MG63 (cell line): ENCODE data around the gene CAPN8. TPM values are rescaled to one million over a fixed set of nuclear protein-coding genes. Genes with fewer than 3 reads are reported as not detected.
"Not testable (repeated sequence)": the region's sequence is repeated elsewhere in the genome, so short reads cannot be mapped to it uniquely, and the experiment has no call there.

ENCODE experiments used
- DNase-seq: peaks from one replicate; pipeline ENCODE4 v3.0.0-alpha.2; 2020
- H3K27me3 ChIP-seq: fragments of 250-450 bp; sonication (Bioruptor Pico); 2 replicates; pipeline ENCODE4 v1.5.1; 2020; ENCODE audit warnings: mild to moderate bottlenecking, moderate library complexity
- H3K36me3 ChIP-seq: fragments of 250-450 bp; sonication (Bioruptor Pico); 2 replicates; pipeline ENCODE4 v1.5.1; 2020; ENCODE audit warnings: mild to moderate bottlenecking, moderate library complexity
- H3K4me3 ChIP-seq: fragments of 250-450 bp; sonication (Bioruptor Pico); 2 replicates; pipeline ENCODE4 v1.5.1; 2020; ENCODE audit warnings: mild to moderate bottlenecking, moderate library complexity
- H3K9me3 ChIP-seq: fragments of 250-450 bp; sonication (Bioruptor Pico); 2 replicates; pipeline ENCODE4 v1.5.1; 2020; ENCODE audit warnings: mild to moderate bottlenecking, moderate library complexity
- total RNA-seq: library from RNA; depleted of rRNA; stranded (reverse); fragments of >200 nt; shearing (Covaris generic); gene quantifications from 2 replicates; pipeline ENCODE4 v1.2.3, GENCODE V29; 2014; ENCODE audit warnings: low replicate concordance

CAPN8 gene
- total RNA-seq, 1 experiment from 2014 or later = not detected

DNA sequence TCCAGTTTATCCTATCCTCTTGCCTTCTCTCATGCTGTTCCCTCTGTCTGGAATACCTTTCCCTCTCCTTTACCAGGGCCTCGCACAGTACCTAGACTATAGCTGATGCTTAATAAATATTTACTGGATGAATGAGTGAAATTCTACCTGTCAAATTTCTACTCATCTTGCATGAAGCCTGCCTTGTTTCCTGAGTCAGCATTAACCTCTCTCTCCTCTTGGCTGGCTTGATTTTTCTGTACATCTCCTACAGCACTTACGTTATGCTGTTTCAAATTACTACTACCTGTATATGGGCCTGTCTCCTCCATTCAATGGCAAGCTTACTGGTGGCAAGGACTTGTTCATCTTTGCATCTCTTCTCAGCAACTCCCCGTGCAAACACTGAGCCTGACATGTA is 130.8 kb downstream of the CAPN8 start:
- H3K36me3 ChIP-seq = no peaks in the 10 kb centered on the region
- DNase-seq = no peak
- no peak overlapping the region for H3K4me3 ChIP-seq
- no peaks in the 10 kb centered on the region; the same call in none of the 2 replicates for H3K27me3 ChIP-seq
- no peaks in the 10 kb centered on the region for H3K9me3 ChIP-seq

DNA sequence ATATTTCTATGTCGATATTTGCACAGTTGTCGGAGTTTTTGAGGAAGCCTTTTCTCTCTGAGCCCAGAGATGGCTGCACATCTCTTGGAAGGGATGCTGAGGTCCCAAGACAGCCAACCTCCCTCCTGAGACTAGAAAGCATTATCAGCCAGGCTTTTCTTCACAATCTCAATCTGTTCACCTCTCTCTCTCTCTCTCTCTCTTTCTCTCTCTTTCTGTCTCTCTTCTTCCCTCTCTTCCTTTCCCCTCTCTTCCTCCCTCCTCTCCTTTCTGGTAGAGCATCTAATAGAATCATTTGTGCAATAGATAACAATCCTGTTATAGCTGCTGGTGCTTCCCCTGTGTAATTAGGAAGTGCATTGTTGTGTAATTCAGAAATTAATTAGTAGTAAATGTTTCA is 131.8 kb downstream of the CAPN8 start:
- Histone ChIP-seq H3K9me3 (no peaks in the 10 kb centered on the region), H3K27me3 (no peaks in the 10 kb centered on the region; the same call in 1 of the 2 replicates), H3K4me3 (no peak overlapping the region), H3K36me3 (no peaks in the 10 kb centered on the region)
- no peak for DNase-seq

DNA sequence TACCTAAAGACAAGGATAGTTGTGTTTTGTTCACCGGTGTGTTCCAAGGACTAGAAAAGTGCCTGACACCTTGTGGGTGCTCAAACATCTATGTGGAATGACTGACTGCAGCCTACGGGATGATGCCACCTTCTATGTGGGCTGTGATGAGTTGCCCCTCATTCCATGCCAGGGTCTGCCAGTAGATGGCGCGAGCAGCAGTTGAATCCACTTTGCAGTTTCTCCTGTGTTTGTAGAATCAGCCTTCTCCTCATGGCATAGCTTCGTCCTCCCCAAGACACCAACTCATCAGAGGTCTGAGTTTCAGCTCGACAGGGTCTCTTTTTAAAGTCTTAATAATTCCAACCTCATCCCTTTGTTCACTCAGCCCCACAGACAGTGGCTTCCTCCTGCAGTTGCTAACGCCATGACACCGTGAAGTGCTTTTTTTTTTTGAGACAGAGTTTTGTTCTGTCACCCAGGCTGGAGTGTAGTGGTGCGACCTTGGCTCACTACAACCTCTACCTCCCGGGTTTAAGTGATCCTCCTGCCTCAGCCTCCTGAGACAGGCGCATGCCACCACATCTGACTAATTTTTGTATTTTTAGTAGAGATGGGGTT is 133.7 kb downstream of the CAPN8 start:
- DNase-seq = peak; percentile 50
- Histone ChIP-seq H3K9me3 (peaks cover 10% of the 10 kb centered on the region), H3K4me3 (no peak overlapping the region), H3K36me3 (no peaks in the 10 kb centered on the region), H3K27me3 (no peaks in the 10 kb centered on the region; the same call in 1 of the 2 replicates)

DNA sequence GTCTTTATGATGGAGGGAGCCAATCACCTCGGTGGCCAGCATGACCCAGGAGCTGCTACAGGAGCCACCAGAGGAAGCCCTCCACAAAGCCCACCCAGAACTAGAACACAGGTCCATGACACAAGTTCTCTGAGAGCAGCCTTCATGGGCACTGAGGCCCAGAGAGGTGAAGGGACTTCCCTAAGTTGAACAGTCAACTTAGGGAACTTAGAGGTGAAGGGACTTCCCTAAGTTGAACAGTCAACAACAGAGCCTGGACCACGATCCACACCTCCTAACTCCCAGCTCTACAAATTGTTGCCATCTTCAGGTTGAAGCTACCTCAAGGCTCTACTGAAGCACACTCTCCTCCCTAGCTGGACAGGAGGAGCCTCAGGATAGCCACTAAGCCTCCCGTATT is 139.5 kb downstream of the CAPN8 start:
- no peak for DNase-seq
- Histone ChIP-seq H3K9me3 (peaks cover 10% of the 10 kb centered on the region), H3K4me3 (no peak overlapping the region), H3K27me3 (no peaks in the 10 kb centered on the region; the same call in 1 of the 2 replicates), H3K36me3 (no peaks in the 10 kb centered on the region)

DNA sequence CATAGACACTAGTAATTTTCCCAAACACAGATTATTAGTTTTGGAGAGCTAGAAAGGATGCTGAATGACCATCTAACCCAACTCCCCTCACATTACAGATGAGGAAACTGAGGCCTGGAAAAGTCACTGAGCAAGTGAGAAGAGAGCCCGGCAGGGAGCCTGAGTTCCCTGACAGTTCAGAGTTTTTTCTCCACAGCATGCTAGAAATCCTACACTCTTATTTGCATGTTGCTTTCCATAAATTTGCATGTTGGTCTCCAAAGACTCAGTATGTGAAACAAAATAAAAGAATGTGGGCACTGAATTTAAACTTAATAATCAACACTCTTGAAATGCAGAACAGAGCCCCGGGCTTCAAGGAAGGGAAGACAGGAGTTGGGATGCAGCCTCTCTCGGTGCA is 140.0 kb downstream of the CAPN8 start:
- H3K27me3 ChIP-seq = no peaks in the 10 kb centered on the region; the same call in 1 of the 2 replicates
- H3K36me3 ChIP-seq = no peaks in the 10 kb centered on the region
- H3K4me3 ChIP-seq = no peak overlapping the region
- no peak for DNase-seq
- H3K9me3 ChIP-seq = peaks cover 10% of the 10 kb centered on the region

DNA sequence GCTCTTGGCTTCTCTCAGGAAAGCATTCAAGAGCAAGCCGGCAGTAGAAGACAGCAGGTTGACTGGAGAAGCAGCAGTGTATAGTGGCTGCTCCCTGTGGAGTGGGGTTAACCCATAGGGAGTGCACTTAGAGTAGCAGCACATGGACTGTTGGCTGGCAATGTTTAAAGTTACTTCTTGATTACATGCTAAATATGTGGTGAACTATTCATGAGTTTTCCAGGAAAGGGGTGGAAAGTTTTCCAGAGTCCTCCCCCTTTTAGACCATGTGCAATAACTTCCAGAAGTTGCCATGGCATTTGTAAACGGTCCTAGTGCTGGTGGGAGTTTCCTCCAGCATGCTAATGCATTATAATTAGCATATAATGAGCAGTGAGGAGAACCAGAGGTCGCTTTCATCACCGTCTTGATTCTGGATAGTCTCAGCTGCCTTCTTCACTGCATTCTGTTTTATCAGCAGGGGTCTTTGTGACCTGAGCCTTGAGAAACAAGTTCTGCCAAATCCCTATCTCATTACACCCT is 140.5 kb downstream of the CAPN8 start:
- Histone ChIP-seq H3K4me3 (no peak overlapping the region), H3K36me3 (no peaks in the 10 kb centered on the region), H3K27me3 (no peaks in the 10 kb centered on the region; the same call in 1 of the 2 replicates), H3K9me3 (peaks cover 10% of the 10 kb centered on the region)
- no peak for DNase-seq

DNA sequence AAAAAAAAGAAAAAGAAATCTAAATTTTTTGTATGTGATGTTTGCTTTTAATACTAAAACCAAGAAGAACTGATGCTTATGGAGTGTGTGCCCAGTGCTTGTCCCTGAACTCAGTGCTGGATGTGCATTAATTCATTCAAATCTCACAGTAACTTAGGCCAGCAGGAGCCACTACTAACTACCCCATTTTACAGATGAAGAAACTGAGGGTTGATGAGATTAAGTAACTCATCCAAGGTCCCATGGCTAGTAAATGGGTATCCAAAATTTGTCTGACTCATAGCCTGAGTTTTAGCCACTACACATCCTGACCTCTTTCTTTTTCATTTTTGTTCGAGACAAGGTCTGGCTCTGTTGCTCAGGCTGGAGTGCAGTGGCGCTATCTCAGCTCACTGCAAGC is 144.4 kb downstream of the CAPN8 start:
- H3K36me3 ChIP-seq = no peaks in the 10 kb centered on the region
- H3K27me3 ChIP-seq = no peaks in the 10 kb centered on the region; the same call in 1 of the 2 replicates
- no peaks in the 10 kb centered on the region for H3K9me3 ChIP-seq
- no peak overlapping the region for H3K4me3 ChIP-seq
- no peak for DNase-seq

DNA sequence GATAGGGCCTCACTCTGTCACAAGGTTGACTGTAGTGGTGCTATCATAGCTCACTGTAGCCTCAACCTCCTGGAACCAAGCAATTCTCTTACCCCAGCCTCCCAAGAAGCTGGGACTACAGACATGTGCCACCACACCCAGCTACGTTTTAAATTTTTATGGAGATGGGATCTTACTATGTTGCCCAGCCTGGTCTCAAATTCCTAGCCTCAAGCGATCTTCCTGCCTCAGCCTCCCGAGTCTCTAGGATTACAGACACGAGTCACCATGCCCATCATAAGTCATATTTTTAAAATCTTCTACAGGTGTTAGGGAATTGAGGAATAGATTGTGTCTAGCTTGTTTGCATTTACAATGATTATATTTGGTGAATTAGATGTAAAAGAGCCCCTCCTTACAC is 145.3 kb downstream of the CAPN8 start:
- no peaks in the 10 kb centered on the region; the same call in 1 of the 2 replicates for H3K27me3 ChIP-seq
- no peak overlapping the region for H3K4me3 ChIP-seq
- H3K9me3 ChIP-seq = no peaks in the 10 kb centered on the region
- H3K36me3 ChIP-seq = no peaks in the 10 kb centered on the region
- no peak for DNase-seq

DNA sequence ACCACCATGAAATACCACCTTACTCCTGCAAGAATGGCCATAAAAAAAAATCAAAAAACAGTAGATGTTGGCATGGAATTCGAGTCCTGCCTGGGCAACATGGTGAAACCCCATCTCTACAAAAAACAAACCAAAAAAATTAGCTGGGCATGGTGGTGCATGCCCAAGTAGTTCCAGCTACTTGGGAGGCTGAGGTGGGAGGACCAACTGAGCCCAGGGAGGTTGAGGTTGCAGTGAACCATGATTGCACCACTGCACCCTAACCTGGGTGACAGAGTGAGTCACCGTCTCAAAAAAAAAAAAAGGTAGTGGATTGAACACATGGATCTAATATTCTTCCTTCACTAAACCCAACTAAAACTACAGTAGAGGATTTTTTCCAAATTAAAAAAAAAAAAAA is 146.4 kb downstream of the CAPN8 start:
- no peak for DNase-seq
- no peaks in the 10 kb centered on the region for H3K9me3 ChIP-seq
- H3K27me3 ChIP-seq = no peaks in the 10 kb centered on the region; the same call in 1 of the 2 replicates
- no peaks in the 10 kb centered on the region for H3K36me3 ChIP-seq
- no peak overlapping the region for H3K4me3 ChIP-seq

DNA sequence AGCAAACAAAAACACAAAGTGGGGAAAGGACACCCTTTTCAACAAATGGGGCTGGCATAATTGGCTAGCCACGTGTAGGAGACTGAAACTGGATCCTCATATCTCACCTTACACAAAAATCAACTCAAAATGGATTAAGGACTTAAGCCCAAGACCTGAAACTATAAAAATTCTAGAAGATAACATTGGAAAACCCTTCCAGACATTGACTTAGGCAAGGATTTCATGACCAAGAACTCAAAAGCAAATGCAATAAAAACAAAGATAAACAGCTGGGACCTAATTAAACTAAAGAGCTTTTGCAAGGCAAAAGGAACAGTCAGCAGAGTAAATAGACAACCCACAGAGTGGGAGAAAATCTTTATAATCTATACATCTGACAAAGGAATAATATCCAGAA is 146.9 kb downstream of the CAPN8 start:
- H3K4me3 ChIP-seq, H3K9me3 ChIP-seq, H3K27me3 ChIP-seq, H3K36me3 ChIP-seq, DNase-seq: not testable (repeated sequence)

DNA sequence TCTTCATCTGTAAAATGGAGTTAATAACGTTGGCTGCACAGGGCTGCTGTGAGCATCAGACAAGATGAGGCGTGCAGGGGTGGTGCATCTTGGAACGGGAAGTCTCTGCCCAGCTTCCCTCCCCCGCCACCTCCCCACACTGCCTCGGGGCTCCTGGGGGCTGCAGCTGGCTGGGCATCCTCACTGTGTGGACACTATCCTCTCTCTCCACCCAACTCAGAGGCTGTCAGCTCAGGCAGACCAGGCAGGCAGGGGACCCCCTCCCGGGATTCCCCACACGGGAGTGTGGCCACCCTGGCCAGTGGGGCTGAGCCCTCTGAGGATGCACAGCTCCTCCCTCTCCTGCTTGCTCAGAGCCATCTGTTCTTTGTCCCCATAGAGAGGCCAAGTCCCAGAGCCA is 149.6 kb downstream of the CAPN8 start:
- H3K36me3 ChIP-seq = no peaks in the 10 kb centered on the region
- H3K9me3 ChIP-seq = no peaks in the 10 kb centered on the region
- H3K4me3 ChIP-seq = no peak overlapping the region
- no peaks in the 10 kb centered on the region; the same call in 1 of the 2 replicates for H3K27me3 ChIP-seq
- DNase-seq = no peak

DNA sequence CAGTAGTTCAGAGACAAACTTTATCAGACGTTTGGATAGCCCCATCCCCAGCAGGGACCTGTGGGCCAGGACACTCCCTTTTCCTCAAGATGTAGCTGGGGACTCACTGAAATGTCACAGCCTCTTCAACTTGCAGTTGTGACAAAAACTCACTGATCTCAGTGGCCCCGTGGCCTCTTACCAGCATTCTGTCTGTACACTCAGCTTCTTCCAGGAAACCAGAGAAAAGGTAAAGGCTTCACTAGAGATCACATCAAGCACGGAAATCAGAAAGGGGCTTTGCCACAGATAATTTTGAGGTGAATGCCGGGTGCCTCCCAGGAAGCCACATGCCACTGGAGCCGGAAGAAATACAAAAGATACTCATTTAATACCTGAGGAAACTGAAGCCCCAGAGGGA is 150.1 kb downstream of the CAPN8 start:
- no peak for DNase-seq
- no peaks in the 10 kb centered on the region for H3K36me3 ChIP-seq
- no peak overlapping the region for H3K4me3 ChIP-seq
- H3K9me3 ChIP-seq = 0 out of 2 replicates have a peak, but pooled peaks cover 5% of the 10 kb centered on the region
- no peaks in the 10 kb centered on the region; the same call in 1 of the 2 replicates for H3K27me3 ChIP-seq

DNA sequence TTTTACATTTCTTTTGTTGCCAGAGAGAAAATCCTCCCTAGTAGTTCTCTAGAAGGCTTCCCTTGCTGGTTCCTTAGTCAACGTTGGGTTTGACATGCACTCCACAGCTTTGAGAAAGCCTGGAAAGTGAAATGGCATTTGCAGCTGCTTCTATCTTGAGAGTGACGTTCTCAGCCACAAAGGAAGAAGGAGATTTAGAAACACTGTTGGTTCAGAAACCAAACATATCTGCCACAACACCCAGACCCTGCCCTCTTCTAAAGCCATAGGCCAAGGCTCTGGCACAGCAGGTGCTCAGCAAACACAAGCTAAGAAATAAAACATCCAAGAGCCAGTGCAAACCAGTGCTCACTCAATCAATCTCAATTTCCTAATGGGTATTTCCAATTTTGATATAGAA is 150.9 kb downstream of the CAPN8 start:
- no peaks in the 10 kb centered on the region; the same call in 1 of the 2 replicates for H3K27me3 ChIP-seq
- no peak overlapping the region for H3K4me3 ChIP-seq
- no peaks in the 10 kb centered on the region for H3K36me3 ChIP-seq
- 0 out of 2 replicates have a peak, but pooled peaks cover 5% of the 10 kb centered on the region for H3K9me3 ChIP-seq
- no peak for DNase-seq

DNA sequence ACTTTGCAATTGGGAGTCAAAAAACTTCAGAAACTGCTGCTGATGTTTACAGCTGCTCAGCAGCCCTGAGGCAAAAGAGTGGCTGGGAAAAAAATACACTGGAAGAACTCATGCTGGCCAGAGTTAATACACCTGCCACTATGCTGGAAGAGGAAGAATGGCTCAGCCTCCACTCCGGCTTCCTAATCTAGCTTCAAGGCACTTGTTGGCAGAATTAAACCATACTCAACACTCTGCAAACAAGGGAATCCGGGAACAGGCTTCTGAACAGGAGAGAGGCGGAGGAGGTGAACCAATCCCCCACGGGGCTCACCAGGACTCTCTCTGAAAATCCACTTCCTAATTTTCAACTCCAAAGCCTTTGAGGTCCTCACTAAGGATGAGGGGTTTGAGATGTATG is 152.2 kb downstream of the CAPN8 start:
- no peak overlapping the region for H3K4me3 ChIP-seq
- no peaks in the 10 kb centered on the region for H3K36me3 ChIP-seq
- no peaks in the 10 kb centered on the region; the same call in 1 of the 2 replicates for H3K27me3 ChIP-seq
- DNase-seq = no peak
- 0 out of 2 replicates have a peak, but pooled peaks cover 5% of the 10 kb centered on the region for H3K9me3 ChIP-seq

DNA sequence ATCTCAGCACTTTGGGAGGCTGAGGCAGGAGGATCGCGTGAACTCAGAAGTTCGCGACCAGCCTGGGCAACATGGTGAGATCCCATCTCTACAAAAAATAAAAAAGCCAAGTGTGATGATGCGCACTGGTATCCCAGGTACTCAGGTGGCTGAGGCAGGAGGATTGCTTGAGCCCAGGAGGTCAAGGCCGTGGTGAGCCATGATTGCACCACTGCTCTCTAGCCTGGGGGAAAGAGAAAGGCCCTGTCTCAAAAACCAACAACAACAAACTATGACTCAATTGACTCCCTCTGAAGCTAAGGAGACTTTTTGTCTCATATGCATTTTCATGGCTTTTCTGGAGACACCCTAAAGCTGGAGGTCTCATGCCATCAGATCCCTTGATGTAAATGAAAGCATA is 153.4 kb downstream of the CAPN8 start:
- H3K4me3 ChIP-seq = no peak overlapping the region
- H3K9me3 ChIP-seq = 0 out of 2 replicates have a peak, but pooled peaks cover 5% of the 10 kb centered on the region
- no peak for DNase-seq
- H3K36me3 ChIP-seq = no peaks in the 10 kb centered on the region
- no peaks in the 10 kb centered on the region; the same call in 1 of the 2 replicates for H3K27me3 ChIP-seq

DNA sequence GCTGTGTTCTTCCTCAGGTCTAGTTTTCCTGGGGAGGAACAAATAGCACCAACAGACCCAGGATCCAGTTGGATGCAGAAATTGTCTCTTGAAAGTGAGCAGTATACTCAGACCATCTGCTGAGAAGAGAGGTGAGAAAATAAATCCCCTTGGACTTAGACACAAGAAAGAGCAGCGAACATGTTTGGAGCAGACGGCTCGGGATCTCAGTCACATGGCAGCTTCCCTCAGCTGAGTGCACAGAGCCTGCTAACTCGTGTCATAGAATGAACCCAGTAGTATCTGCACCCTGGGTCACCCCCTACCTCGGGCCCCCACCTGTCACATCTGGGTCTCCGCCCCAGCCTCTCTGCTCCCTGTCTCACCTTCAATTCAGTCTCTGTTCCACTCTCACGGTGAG is 156.7 kb downstream of the CAPN8 start:
- Histone ChIP-seq H3K4me3 (no peak overlapping the region), H3K9me3 (0 out of 2 replicates have a peak, but pooled peaks cover 5% of the 10 kb centered on the region), H3K27me3 (no peaks in the 10 kb centered on the region), H3K36me3 (no peaks in the 10 kb centered on the region)
- DNase-seq = no peak

DNA sequence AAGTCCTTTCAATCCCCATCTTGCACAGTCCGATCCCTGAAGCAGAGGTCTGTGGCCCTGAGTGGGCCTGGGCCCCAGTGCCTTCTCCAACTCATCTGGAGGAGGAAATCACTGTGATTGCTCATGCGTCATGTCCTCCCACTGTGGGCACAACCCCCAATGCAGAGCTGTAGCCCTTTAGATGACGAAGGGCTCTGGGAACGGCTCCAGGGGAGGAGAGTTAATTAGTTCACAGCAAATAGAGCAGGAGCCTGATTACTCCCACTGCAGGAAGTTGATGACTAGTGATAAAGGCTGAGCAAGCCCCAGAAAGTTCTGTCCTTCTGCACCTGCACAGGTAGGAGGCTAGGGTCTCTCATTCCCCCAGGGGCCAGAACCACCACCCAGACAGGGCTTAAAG is 160.8 kb downstream of the CAPN8 start:
- Histone ChIP-seq H3K4me3 (no peak overlapping the region), H3K27me3 (no peaks in the 10 kb centered on the region), H3K9me3 (no peaks in the 10 kb centered on the region), H3K36me3 (no peaks in the 10 kb centered on the region)
- peak; percentile 42 for DNase-seq

DNA sequence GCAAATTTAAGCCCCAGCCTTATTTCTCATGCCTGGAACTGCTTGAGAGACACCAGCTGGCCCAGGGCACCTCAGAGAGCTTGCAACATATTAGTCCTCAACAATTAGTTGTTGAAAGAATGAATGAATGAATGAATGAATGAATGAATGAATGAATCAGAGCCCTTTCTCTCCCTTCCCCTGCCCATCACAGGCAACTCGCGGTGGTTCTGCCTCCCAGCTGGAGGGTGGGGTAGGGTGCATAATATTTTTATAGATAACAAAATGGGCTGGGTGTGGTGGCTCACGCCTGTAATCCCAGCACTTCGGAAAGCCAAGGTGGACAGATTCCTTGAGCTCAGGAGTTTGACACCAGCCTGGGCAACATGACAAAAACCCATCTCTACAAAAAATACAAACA is 162.2 kb downstream of the CAPN8 start:
- peaks cover 4% of the 10 kb centered on the region; the same call in 1 of the 2 replicates for H3K9me3 ChIP-seq
- no peaks in the 10 kb centered on the region for H3K36me3 ChIP-seq
- no peaks in the 10 kb centered on the region for H3K27me3 ChIP-seq
- no peak for DNase-seq
- H3K4me3 ChIP-seq = no peak overlapping the region
